Sigmoid colon (tissue), 4 donors: Measurements from ENCODE around the gene WNT3.

ENCODE experiments used
- CTCF ChIP-seq, 4 experiments: fragments of 450-650 bp in 3 of 4; fragments of 200-600 bp in 1 of 4; IDR thresholded peaks; one replicate each; pipeline ENCODE4 v1.5.1; 2016 to 2019; ENCODE audit warnings: antibody characterized with exemption in 4 of 4, mild to moderate bottlenecking in 3 of 4, moderate library complexity in 2 of 4
- EP300 ChIP-seq, 4 donors: sonication (generic); formaldehyde crosslinking; IDR thresholded peaks; one replicate each; pipeline ENCODE4 v1.6.1; 2017; ENCODE audit warnings: antibody characterized with exemption in 4 of 4
- POLR2A ChIP-seq, 2 donors: fragments of 450-650 bp; IDR thresholded peaks; one replicate each; pipeline ENCODE4 v1.6.1; 2016; ENCODE audit warnings: antibody characterized with exemption in 2 of 2, mild to moderate bottlenecking in 2 of 2, moderate library complexity in 2 of 2
- POLR2AphosphoS5 ChIP-seq, 4 donors: sonication (generic); formaldehyde crosslinking; IDR thresholded peaks; one replicate each; pipeline ENCODE4 v1.6.1; 2017; ENCODE audit warnings: antibody characterized with exemption in 4 of 4

GRCh38 chr17:46744441-46744840 is 74.1 kb downstream of the WNT3 start:
- TF ChIP-seq CTCF (IDR thresholded peaks at IDR 0.05) (no peak), POLR2A (IDR thresholded peaks at IDR 0.05) (no peak), POLR2AphosphoS5 (IDR thresholded peaks at IDR 0.05) (no peak), EP300 (IDR thresholded peaks at IDR 0.05) (no peak)
